Head of caudate nucleus (tissue), 42 donors: Measurements from ENCODE around the gene SELENOP.
"Not testable (repeated sequence)": the region's sequence is repeated elsewhere in the genome, so short reads cannot be mapped to it uniquely, and the experiment has no call there.

ENCODE experiments used
- DNase-seq, 42 donors: peaks; one replicate each; pipeline versions ENCODE4 v3.0.0 to v3.0.0-alpha.2; 2020 to 2021; ENCODE audit warnings: mixed read lengths in 7 of 42
- intact Hi-C: fragments of 100-400 bp; cut with DNase I; formaldehyde crosslinking; loops from one replicate; pipeline ENCODE4 v1.15.0; 2022

The SELENOP gene

DNA sequence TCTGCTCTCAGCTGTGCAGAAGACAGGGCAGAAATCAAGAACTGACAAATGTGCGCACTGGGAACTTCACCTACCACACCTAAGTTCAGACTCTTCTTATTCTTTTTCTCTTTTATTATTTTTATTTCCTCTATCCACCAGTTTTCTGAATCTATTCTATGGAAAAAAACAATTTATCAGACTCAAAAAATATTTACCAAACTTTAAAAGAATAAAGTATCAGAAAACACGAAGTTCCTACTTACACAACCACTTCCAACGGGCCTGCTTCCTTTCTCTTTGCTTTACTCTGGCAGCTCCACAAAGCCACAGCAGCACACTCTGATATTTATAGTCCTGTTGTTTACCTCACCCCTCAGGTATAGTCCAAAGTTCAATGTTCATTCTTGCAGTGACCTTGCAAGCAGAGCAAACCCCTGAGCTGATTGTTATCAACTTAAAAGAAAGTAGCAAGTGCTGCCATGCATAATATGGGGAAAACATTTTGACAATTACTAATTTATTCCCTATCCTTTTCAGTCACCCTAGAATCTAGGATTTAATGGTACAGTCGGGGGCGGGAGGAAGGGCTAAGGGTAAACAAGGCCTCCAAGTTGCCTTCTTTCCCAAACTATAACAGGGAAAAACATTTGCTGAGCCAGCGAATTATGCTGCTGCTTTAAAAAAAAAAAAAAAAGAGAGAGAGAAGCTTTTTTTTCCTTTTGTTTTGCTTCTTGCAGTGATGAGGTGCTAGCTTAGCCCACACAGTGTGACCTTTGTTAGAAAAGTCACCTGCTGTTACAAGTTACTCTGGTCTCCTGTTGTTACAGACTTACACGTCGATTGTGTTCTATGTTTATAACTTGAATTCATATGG lies at the start of gene SELENOP:
SELENOP (minus strand) TSS at position 302 of the 856 bp plus-strand sequence. CDS start 3,539 bp downstream, outside the sequence.
- intact Hi-C loops, result no loop called here
- DNase-seq, result peak in 39 of 42 donors; percentile 22 to 86 (median 65)

DNA sequence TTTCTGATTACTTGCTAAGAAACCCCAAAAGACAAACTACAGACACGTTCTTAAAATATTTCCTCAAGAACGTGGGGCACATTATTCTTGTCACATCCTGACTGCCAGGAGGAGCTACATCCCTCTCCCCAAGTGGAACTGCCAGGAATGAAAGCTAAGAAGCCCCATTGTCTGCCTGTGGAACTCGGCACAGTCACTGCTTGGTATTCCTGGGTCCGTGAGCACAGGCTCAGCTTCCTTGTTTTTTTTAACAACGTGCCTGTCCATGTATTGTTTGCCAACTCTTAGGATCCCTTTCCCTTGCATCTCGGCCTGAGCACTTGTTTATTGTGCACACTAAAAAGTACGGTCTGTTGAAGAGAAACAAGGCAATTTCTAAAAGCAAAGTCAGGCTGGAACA lies 47.0 kb upstream of the SELENOP start:
- intact Hi-C loops, result loop anchor here (5.0 kb wide), 1 partner anchor 51 kb away; no protein-coding TSS in a partner anchor
- DNase-seq, result peak; percentile 13 to 89 (median 72)

- intact Hi-C loops, result loop anchor here (5.0 kb wide), 1 partner anchor 51 kb away; no protein-coding TSS in a partner anchor
- DNase-seq, result peak in 36 of 42 donors; percentile 12 to 87 (median 64)
These were observed 46.4 kb upstream of the SELENOP start for GRCh38 chr5:42858031-42858643.

GRCh38 chr5:42855811-42856210 lies 44.1 kb upstream of the SELENOP start:
- no peak for DNase-seq
- intact Hi-C loops, result loop anchor here (5.0 kb wide), 1 partner anchor 49 kb away; no protein-coding TSS in a partner anchor

- DNase-seq, result no peak
- intact Hi-C loops, result loop anchor here (5.0 kb wide), 1 partner anchor 48 kb away; no protein-coding TSS in a partner anchor
These were observed 43.7 kb upstream of the SELENOP start for GRCh38 chr5:42855386-42855785.

DNA sequence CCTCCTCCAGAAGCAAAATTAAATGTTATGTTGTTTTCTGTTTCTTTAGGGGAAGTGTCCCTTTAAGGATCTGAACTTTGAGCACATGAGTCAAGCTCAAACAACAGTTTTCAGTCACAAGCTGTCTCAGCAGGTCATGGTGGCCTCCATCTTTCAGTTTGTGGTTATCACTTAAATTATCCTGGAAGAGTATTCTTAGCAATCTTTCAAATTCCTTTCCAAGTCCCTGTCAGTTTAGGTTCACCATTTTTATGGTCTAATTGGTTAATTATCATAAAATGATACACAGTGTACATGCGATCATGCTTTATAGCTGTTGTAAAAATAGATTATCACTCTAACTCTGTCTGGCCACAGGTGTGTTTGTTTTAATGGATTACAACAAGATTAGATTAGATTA lies 43.1 kb upstream of the SELENOP start:
- DNase-seq, result no peak
- intact Hi-C loops, result loop anchor here (5.0 kb wide), 1 partner anchor 47 kb away; no protein-coding TSS in a partner anchor

GRCh38 chr5:42852826-42853225 lies 41.1 kb upstream of the SELENOP start:
- intact Hi-C loops, result no loop called here
- DNase-seq, result no peak

- intact Hi-C loops, result no loop called here
These were observed 39.8 kb upstream of the SELENOP start for GRCh38 chr5:42851481-42851880.

DNA sequence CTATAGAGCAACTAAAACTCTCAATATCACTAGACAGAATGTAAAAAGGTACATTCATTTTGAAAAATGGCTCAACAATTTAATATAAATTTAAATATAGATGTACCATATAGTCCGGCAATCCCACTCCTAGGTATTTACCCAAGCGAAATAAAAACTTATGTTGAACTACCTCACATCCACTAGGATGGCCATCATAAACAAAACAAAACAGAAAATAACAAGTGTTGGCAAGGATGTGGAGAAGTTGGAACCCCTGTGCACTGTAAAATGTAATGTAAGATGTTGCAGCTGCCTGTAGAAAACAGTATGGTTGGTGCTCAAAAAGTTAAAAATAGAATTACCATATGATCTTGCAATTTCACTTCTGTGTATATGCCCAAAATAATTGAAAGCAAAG lies 36.9 kb upstream of the SELENOP start:
- intact Hi-C loops, result no loop called here

More at GRCh38 chr5:42851481-42851880, 39.8 kb upstream of the SELENOP start:
- no peak for DNase-seq

GRCh38 chr5:42844408-42844807 lies 32.7 kb upstream of the SELENOP start:
- intact Hi-C loops, DNase-seq: not testable (repeated sequence)

More for the DNA sequence above, 36.9 kb upstream of the SELENOP start:
- DNase-seq, result no peak

GRCh38 chr5:42843675-42844292 lies 32.1 kb upstream of the SELENOP start:
- intact Hi-C loops, result no loop called here
- DNase-seq, result no peak

DNA sequence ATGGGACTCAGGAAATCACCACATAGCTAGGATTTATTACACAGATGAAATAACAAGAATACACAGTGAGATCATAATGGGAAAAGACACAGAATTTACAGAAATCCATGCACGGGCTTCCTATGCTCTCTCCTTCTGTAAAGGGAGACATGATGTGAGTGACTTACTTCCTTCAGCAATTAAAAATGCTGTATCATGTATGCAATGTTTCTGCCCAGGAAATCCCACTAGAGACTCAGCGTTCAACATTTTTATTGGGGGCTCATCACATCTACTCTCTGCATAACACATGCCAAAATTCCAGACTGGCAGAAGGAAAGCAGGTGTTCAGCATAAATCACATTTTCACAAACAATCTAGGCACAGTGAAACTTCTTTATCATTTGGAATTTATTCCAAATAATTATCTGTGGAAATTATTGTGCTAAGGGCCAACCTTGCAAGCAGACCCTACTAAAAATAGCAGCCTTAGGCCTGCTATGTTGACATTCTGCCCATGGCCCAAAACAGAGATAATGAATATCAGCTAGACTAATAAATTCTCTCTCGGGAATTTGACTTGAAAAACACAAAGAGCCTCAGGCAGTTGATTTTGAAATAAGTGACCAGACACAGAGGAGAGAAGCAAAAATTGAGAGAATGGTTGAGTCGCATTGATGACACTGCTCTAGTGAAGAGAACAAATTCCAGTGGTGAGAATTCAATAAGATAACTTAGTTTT lies 31.4 kb upstream of the SELENOP start:
- intact Hi-C loops, result no loop called here
- DNase-seq, result no peak

- intact Hi-C loops, result no loop called here
These were observed 29.3 kb upstream of the SELENOP start for GRCh38 chr5:42840842-42841567.

GRCh38 chr5:42840269-42840668 lies 28.6 kb upstream of the SELENOP start:
- peak in 5 of 42 donors; percentile 10 to 56 (median 21) for DNase-seq

More at GRCh38 chr5:42840842-42841567, 29.3 kb upstream of the SELENOP start:
- no peak for DNase-seq

GRCh38 chr5:42839196-42839595 lies 27.5 kb upstream of the SELENOP start:
- intact Hi-C loops, result no loop called here
- DNase-seq, result no peak

More at GRCh38 chr5:42840269-42840668, 28.6 kb upstream of the SELENOP start:
- intact Hi-C loops, result no loop called here

- intact Hi-C loops, result no loop called here
- DNase-seq, result no peak
These were observed 25.9 kb upstream of the SELENOP start for GRCh38 chr5:42837601-42838000.

- DNase-seq, result no peak
- intact Hi-C loops, result no loop called here
These were observed 24.5 kb upstream of the SELENOP start for GRCh38 chr5:42836070-42836769.

GRCh38 chr5:42832060-42832459 lies 20.4 kb upstream of the SELENOP start:
- DNase-seq, result no peak
- intact Hi-C loops, result no loop called here
